ENCODE data around the gene DLG4. TPM values are rescaled to one million over a fixed set of nuclear protein-coding genes. Genes with fewer than 3 reads are reported as not detected.
A peak's percentile ranks its signal among the peaks of the same experiment; 100 is the strongest.

The DLG4 gene
- total RNA-seq (10 to 100 TPM; 11.0 to 67.7 (median 34.5) TPM), polyA plus RNA-seq (10 to 100 TPM; 25.1 to 27.8 TPM)
- long read RNA-seq, donor 1, partial matches to known transcripts, result 1 of 4 reads
- long read RNA-seq, donor 1, other reads (novel, unspliced or antisense), result 3 of 4 reads
- long read RNA-seq, donor 2, partial matches to known transcripts, result 123 of 150 reads
- long read RNA-seq, donor 2, other reads (novel, unspliced or antisense), result 22 of 150 reads
- long read RNA-seq, donor 3, partial matches to known transcripts, result 2 of 18 reads
- long read RNA-seq, donor 3, other reads (novel, unspliced or antisense), result 14 of 18 reads

DNA sequence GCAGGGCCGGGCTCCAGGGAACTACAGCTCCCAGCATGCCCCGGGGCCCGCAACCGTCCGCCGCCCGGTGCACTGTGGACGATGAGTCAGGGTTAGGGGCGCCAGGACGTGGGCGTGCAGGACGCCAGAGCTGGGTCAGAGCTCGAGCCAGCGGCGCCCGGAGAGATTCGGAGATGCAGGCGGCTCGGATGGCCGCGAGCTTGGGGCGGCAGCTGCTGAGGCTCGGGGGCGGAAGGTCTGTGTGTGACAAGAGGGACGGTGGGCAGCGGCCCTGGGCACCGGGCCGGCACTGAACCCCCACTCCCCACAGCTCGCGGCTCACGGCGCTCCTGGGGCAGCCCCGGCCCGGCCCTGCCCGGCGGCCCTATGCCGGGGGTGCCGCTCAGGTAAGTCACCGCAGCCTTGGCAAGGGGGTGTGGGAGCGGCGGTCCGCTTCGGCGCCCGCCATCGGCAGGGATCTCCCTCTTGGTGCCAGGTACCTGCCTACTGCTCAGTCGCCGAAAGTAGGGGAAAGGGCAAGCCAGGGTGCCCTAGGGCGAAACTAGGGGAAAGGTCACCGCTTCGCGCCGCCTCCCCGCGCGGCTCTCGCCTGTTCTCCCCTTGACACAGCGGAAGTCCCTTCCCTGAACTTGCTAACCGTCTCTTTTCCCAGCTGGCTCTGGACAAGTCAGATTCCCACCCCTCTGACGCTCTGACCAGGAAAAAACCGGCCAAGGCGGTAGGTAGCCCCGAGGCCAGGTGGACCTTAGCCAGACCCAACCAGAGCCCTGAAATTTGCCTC is at the start of gene DLG4, which contains the start of gene ACADVL:
DLG4 (minus strand) TSS at position 25 of the 781 bp plus-strand sequence.
ACADVL (plus strand) TSS at position 127 of the 781 bp plus-strand sequence; CDS start at position 174, 47 bp downstream.
- H3K4me3 ChIP-seq, result peak within 1 kb of the TSS; percentile 98
- H3K27ac ChIP-seq, result peak within 1 kb of the TSS; percentile 92 to 95
- DNase-seq, result peak; percentile 93 to 95 (median 95)
- intact Hi-C loops (cut with DNase I), result no loop called here
- TF ChIP-seq, protein P1, sequence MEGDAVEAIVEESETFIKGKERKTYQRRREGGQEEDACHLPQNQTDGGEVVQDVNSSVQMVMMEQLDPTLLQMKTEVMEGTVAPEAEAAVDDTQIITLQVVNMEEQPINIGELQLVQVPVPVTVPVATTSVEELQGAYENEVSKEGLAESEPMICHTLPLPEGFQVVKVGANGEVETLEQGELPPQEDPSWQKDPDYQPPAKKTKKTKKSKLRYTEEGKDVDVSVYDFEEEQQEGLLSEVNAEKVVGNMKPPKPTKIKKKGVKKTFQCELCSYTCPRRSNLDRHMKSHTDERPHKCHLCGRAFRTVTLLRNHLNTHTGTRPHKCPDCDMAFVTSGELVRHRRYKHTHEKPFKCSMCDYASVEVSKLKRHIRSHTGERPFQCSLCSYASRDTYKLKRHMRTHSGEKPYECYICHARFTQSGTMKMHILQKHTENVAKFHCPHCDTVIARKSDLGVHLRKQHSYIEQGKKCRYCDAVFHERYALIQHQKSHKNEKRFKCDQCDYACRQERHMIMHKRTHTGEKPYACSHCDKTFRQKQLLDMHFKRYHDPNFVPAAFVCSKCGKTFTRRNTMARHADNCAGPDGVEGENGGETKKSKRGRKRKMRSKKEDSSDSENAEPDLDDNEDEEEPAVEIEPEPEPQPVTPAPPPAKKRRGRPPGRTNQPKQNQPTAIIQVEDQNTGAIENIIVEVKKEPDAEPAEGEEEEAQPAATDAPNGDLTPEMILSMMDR (IDR thresholded peaks at IDR 0.05), result peak in 2 of 3 donors; percentile 12 to 14
- no peak for TF ChIP-seq EP300 (IDR thresholded peaks at IDR 0.05)
- peak; percentile 85 for TF ChIP-seq POLR2A (IDR thresholded peaks at IDR 0.05)
- no peaks in the 10 kb centered on the region for H3K36me3 ChIP-seq
- H3K27me3 ChIP-seq, result no peaks in the 10 kb centered on the region
- peaks cover 16% of the 10 kb centered on the region for H3K4me1 ChIP-seq (ENCODE audit: insufficient read depth)
- no peaks in the 10 kb centered on the region for H3K9me3 ChIP-seq
- WGBS, 3 donors, result 1% methylated on average over 47 to 63 of the region's 63 CpGs

DNA sequence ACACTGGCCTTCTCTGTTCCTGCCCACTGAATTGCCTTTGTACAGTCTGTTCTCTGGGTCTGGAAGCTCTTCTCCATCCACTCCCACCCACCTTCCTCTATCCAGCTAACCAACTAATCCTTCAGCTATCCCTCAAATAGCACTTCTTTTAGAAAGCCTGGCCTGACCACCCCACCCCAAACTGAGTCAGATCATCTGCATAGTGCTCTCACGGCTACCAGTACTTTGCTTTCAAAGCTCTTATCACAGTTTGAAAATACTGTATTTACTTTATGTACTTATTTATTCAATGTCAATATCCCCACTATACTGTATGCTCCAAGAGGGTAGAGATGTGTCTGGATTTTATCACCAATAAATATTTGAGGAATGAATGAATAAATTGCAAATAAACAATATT is 47.1 kb upstream of the DLG4 start:
- intact Hi-C loops (cut with DNase I), result no loop called here
- Histone ChIP-seq H3K27me3 (peaks cover 7% of the 10 kb centered on the region), H3K4me1 (ENCODE audit: insufficient read depth) (peaks cover 7% of the 10 kb centered on the region), H3K36me3 (no peaks in the 10 kb centered on the region), H3K27ac (no peak overlapping the region), H3K4me3 (no peak overlapping the region), H3K9me3 (no peaks in the 10 kb centered on the region)
- WGBS, 3 donors, result 16 to 41% (median 25%) methylated on average over 1 of the region's 1 CpG
- no peak for DNase-seq
- no peak for TF ChIP-seq EP300 (IDR thresholded peaks at IDR 0.05)
- TF ChIP-seq, protein P1 (IDR thresholded peaks at IDR 0.05), result no peak
- no peak for TF ChIP-seq POLR2A (IDR thresholded peaks at IDR 0.05)

DNA sequence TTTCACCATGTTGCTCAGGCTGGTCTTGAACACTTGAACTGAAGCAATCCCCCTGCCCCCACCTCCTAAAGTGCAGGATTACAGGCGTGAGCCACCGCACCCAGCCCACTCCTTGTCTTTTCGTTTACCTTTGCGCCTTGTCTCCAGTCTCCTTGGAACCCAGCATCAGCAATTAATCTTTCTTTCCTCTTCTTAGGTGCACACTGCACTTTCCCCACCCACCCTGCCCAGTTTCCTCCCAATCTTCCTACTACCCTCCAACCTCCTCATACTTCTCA is 44.1 kb upstream of the DLG4 start:
- DNase-seq, result no peak
- H3K9me3 ChIP-seq, result no peaks in the 10 kb centered on the region
- H3K4me3 ChIP-seq, result no peak overlapping the region
- TF ChIP-seq EP300 (IDR thresholded peaks at IDR 0.05) (no peak), POLR2A (IDR thresholded peaks at IDR 0.05) (no peak)
- TF ChIP-seq, protein P1 (IDR thresholded peaks at IDR 0.05), result no peak
- H3K36me3 ChIP-seq, result no peaks in the 10 kb centered on the region
- peaks cover 7% of the 10 kb centered on the region for H3K27me3 ChIP-seq
- no peak overlapping the region for H3K27ac ChIP-seq
- intact Hi-C loops (cut with DNase I), result no loop called here
- H3K4me1 ChIP-seq (ENCODE audit: insufficient read depth), result peaks cover 11% of the 10 kb centered on the region
- WGBS, 3 donors, result 42 to 50% (median 43%) methylated on average over 4 of the region's 4 CpGs

DNA sequence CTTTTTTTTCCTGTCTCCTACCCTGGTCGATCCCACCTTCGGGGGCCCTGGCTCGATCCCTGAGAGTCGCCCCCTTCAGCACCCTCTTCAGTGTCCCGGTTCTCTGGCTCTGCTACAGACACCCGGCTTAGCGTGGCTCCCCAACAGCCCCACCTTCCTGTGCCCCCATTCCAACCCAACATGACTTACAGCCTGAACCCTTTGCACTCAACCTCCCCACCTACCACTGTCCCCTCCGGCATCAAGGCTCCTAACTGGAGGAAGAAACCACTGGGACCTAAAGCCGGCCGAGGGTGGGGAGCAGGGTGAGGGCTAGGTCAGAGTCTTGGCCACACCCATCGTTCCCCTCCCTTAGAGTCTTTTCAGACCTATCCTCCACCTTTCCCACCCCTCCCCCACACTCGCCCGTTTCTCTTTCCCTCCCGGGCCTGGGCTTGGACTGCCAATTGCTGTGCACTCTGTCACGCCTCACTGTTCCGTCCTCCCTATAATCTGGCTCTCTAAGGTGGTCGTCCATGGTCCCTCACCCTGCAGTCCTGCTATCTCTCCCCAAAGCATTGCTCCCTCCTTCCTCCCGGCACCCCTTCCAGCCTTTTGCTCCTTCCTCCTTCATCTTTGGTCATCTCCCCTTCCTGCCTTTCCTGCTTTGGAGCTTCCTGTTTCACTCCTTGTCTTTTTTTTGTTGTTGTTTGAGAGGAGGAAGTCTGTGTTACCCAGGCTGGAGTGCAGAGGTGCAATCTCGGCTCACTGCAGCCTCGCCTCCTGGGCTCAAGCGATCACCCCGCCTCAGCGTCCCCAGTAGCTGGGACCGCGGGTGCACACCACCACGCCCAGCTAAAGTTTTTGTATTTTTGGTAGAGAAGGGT is 43.5 kb upstream of the DLG4 start:
- peaks cover 7% of the 10 kb centered on the region for H3K27me3 ChIP-seq

More for the DNA sequence above, 43.5 kb upstream of the DLG4 start:
- Histone ChIP-seq H3K4me3 (no peak overlapping the region), H3K4me1 (ENCODE audit: insufficient read depth) (peaks cover 11% of the 10 kb centered on the region), H3K36me3 (no peaks in the 10 kb centered on the region), H3K27ac (no peak overlapping the region), H3K9me3 (no peaks in the 10 kb centered on the region)
- intact Hi-C loops (cut with DNase I), result no loop called here
- 6 to 9% (median 7%) methylated on average over 26 of the region's 26 CpGs for WGBS, 3 donors
- DNase-seq, result no peak
- TF ChIP-seq, protein P1 (IDR thresholded peaks at IDR 0.05), result no peak
- TF ChIP-seq EP300 (IDR thresholded peaks at IDR 0.05) (no peak), POLR2A (IDR thresholded peaks at IDR 0.05) (no peak)

Data from ovary (tissue), 10 donors.